Mesenchymal stem cell (in vitro differentiated cells and primary cell): Measurements from ENCODE around the gene GP1BA. TPM values are rescaled to one million over a fixed set of nuclear protein-coding genes. Genes with fewer than 3 reads are reported as not detected.
A peak's percentile ranks its signal among the peaks of the same experiment; 100 is the strongest.

ENCODE experiments used
- DNase-seq: peaks from one replicate; pipeline ENCODE4 v3.0.0-alpha.2; 2013
- H2AFZ ChIP-seq: one replicate; pipeline ENCODE4 v1.6.1; 2013; ENCODE audit warnings: low read depth, mild to moderate bottlenecking, control low read depth, inconsistent platforms, low read length, moderate library complexity
- H2AK5ac ChIP-seq: 2 replicates; pipeline ENCODE4 v1.6.1; 2013; ENCODE audit warnings: low read length, moderate library complexity, mild to moderate bottlenecking, inconsistent platforms; ENCODE audit not compliant: severe bottlenecking
- H2BK120ac ChIP-seq: one replicate; pipeline ENCODE4 v1.6.1; 2013; ENCODE audit warnings: low read depth, mild to moderate bottlenecking, inconsistent platforms, low read length, moderate library complexity
- H2BK12ac ChIP-seq, 2 experiments: one replicate each; pipeline ENCODE4 v1.6.1; 2013; ENCODE audit warnings: inconsistent platforms in 2 of 2, low read length in 2 of 2, mild to moderate bottlenecking in 2 of 2, moderate library complexity in 2 of 2, control low read depth in 1 of 2
- H2BK15ac ChIP-seq: one replicate; pipeline ENCODE4 v1.6.1; 2013; ENCODE audit warnings: mild to moderate bottlenecking, low read depth, inconsistent platforms; ENCODE audit not compliant: poor library complexity, severe bottlenecking
- H2BK5ac ChIP-seq: 2 replicates; pipeline ENCODE4 v1.6.1; 2013; ENCODE audit warnings: low read depth, mild to moderate bottlenecking, low read length, control low read depth, inconsistent platforms; ENCODE audit not compliant: poor library complexity, severe bottlenecking
- H3K14ac ChIP-seq, 2 experiments: one replicate each; pipeline ENCODE4 v1.6.1; 2013; ENCODE audit warnings: inconsistent platforms in 2 of 2, low read length in 2 of 2, control low read depth in 1 of 2, mild to moderate bottlenecking in 1 of 2, moderate library complexity in 1 of 2
- H3K18ac ChIP-seq, 2 experiments: one replicate each; pipeline ENCODE4 v1.6.1; 2013; ENCODE audit warnings: inconsistent platforms in 2 of 2, low read length in 2 of 2, control low read depth in 1 of 2, low read depth in 1 of 2, mild to moderate bottlenecking in 1 of 2
- H3K23ac ChIP-seq, 2 experiments: one replicate each; pipeline ENCODE4 v1.6.1; 2013; ENCODE audit warnings: inconsistent platforms in 2 of 2, low read length in 2 of 2, mild to moderate bottlenecking in 2 of 2, moderate library complexity in 2 of 2, control low read depth in 1 of 2
- H3K27ac ChIP-seq: 2 replicates; pipeline ENCODE4 v1.5.1; 2013; ENCODE audit warnings: mild to moderate bottlenecking, moderate library complexity, low read length, control low read depth, inconsistent platforms; ENCODE audit not compliant: poor library complexity, severe bottlenecking
- H3K27me3 ChIP-seq, 2 experiments: 2 replicates each; pipeline versions ENCODE4 v1.6.1 to v1.7.0; 2013; ENCODE audit warnings: low read length in 2 of 2, mild to moderate bottlenecking in 2 of 2, moderate library complexity in 2 of 2, control low read depth in 1 of 2, inconsistent platforms in 1 of 2; ENCODE audit not compliant: control insufficient read depth in 1 of 2, insufficient read depth in 1 of 2
- H3K36me3 ChIP-seq, 2 experiments: 2 replicates each; pipeline versions ENCODE4 v1.6.1 to v1.7.0; 2013; ENCODE audit warnings: low read length in 2 of 2, control low read depth in 1 of 2, inconsistent platforms in 1 of 2, low read depth in 1 of 2, mild to moderate bottlenecking in 1 of 2; ENCODE audit not compliant: insufficient read depth in 2 of 2, control insufficient read depth in 1 of 2
- H3K4ac ChIP-seq, 2 experiments: one replicate each; pipeline ENCODE4 v1.6.1; 2013; ENCODE audit warnings: inconsistent platforms in 2 of 2, low read length in 2 of 2, mild to moderate bottlenecking in 2 of 2, moderate library complexity in 2 of 2, control low read depth in 1 of 2, low read depth in 1 of 2
- H3K4me1 ChIP-seq: 2 replicates; pipeline ENCODE4 v1.6.1; 2013; ENCODE audit warnings: low read depth, low read length, control low read depth; ENCODE audit not compliant: control insufficient read depth, insufficient read depth
- H3K4me2 ChIP-seq: 2 replicates; pipeline ENCODE4 v1.6.1; 2013; ENCODE audit warnings: low read length, mild to moderate bottlenecking, inconsistent platforms; ENCODE audit not compliant: poor library complexity, severe bottlenecking
- H3K4me3 ChIP-seq, 2 experiments: 2 replicates each; pipeline versions ENCODE4 v1.5.1 to v1.7.0; 2013; ENCODE audit warnings: low read length in 2 of 2, mild to moderate bottlenecking in 2 of 2, control low read depth in 1 of 2, low read depth in 1 of 2; ENCODE audit not compliant: insufficient read depth in 1 of 2
- H3K79me1 ChIP-seq: replicated peaks from 2 replicates; pipeline ENCODE4 v1.6.1; 2013; ENCODE audit warnings: mild to moderate bottlenecking, control low read depth, low read length, inconsistent platforms; ENCODE audit not compliant: poor library complexity, severe bottlenecking
- H3K9ac ChIP-seq: 2 replicates; pipeline ENCODE4 v1.7.0; 2013; ENCODE audit warnings: mild to moderate bottlenecking, low read length, moderate library complexity
- H3K9me3 ChIP-seq: 2 replicates; pipeline ENCODE4 v1.7.0; 2013; ENCODE audit warnings: mild to moderate bottlenecking, low read length; ENCODE audit not compliant: control insufficient read depth
- H4K8ac ChIP-seq: one replicate; pipeline ENCODE4 v1.6.1; 2013; ENCODE audit warnings: inconsistent platforms, mild to moderate bottlenecking, low read length, moderate library complexity
- H4K91ac ChIP-seq: one replicate; pipeline ENCODE4 v1.6.1; 2013; ENCODE audit warnings: mild to moderate bottlenecking, low read length, inconsistent platforms
- WGBS: methylation state at CpG from one replicate; pipeline ENCODE4 v1.1.7; 2013; ENCODE audit warnings: mixed read lengths; 5-methylcytosine and 5-hydroxymethylcytosine counted together
- small RNA-seq: library from polyadenylated mRNA; stranded (forward); fragments of <200 nt; extraction: miRNeasy Mini kit (QIAGEN cat#:217004); gene quantifications from one replicate; pipeline ENCODE3, GENCODE V24; 2013; ENCODE audit warnings: low read depth

Gene GP1BA

GRCh38 chr17:4978726-4979125 is 46.6 kb downstream of the GP1BA start:
- Histone ChIP-seq H4K91ac (no peak overlapping the region), H3K4ac (no peak overlapping the region), H3K27ac (no peak overlapping the region), H3K27me3 (no peaks in the 10 kb centered on the region), H2BK12ac (no peak overlapping the region), H3K18ac (no peak overlapping the region), H3K9ac (no peak overlapping the region), H2BK5ac (no peak overlapping the region), H3K79me1 (peaks cover 9% of the 10 kb centered on the region), H4K8ac (no peak overlapping the region), H3K4me1 (no peaks in the 10 kb centered on the region), H2BK120ac (no peak overlapping the region), H3K9me3 (no peaks in the 10 kb centered on the region), H2AFZ (no peak overlapping the region), H3K4me3 (no peak overlapping the region), H3K36me3 (peaks cover 58 to 87% of the 10 kb centered on the region in 2 experiments), H3K14ac (no peak overlapping the region), H3K23ac (no peak overlapping the region), H2BK15ac (no peak overlapping the region), H3K4me2 (no peak overlapping the region), H2AK5ac (no peak overlapping the region)
- DNase-seq: no peak

- no peak overlapping the region for H2BK5ac ChIP-seq
- H2BK12ac ChIP-seq: no peak overlapping the region
- no peak overlapping the region for H3K4me2 ChIP-seq
- no peak overlapping the region for H4K8ac ChIP-seq
- peaks cover 6% of the 10 kb centered on the region for H3K79me1 ChIP-seq
- 47% methylated on average over 5 of the region's 6 CpGs for WGBS
- H3K9ac ChIP-seq: no peak overlapping the region
- no peaks in the 10 kb centered on the region for H3K27me3 ChIP-seq
- no peak overlapping the region for H3K4me3 ChIP-seq
- no peak overlapping the region for H4K91ac ChIP-seq
- H2BK15ac ChIP-seq: no peak overlapping the region
- no peak overlapping the region for H3K4ac ChIP-seq
- H2BK120ac ChIP-seq: no peak overlapping the region
- H3K9me3 ChIP-seq: no peaks in the 10 kb centered on the region
- no peak overlapping the region for H3K23ac ChIP-seq
- H2AK5ac ChIP-seq: no peak overlapping the region
- peak; percentile 64 for DNase-seq
- H3K18ac ChIP-seq: peak overlapping the region in 1 of 2 experiments; percentile 1
- H3K36me3 ChIP-seq: peaks cover 51 to 74% of the 10 kb centered on the region in 2 experiments
- H3K14ac ChIP-seq: no peak overlapping the region
- H3K27ac ChIP-seq: no peak overlapping the region
- H3K4me1 ChIP-seq: no peaks in the 10 kb centered on the region
- H2AFZ ChIP-seq: no peak overlapping the region
Observed at GRCh38 chr17:4980644-4981216, 48.7 kb downstream of the GP1BA start.

GRCh38 chr17:4982305-4982704 is 50.2 kb downstream of the GP1BA start:
- DNase-seq: no peak
- 90% methylated on average over 5 of the region's 5 CpGs for WGBS

More at GRCh38 chr17:4982305-4982704, 50.2 kb downstream of the GP1BA start:
- Histone ChIP-seq H3K9ac (peak overlapping the region; percentile 21), H3K4me1 (peaks cover 9% of the 10 kb centered on the region), H3K9me3 (no peaks in the 10 kb centered on the region), H3K18ac (no peak overlapping the region), H3K36me3 (peaks cover 46 to 60% of the 10 kb centered on the region in 2 experiments), H2AK5ac (no peak overlapping the region), H3K4me3 (no peak overlapping the region), H3K14ac (no peak overlapping the region), H3K23ac (no peak overlapping the region), H2BK12ac (no peak overlapping the region), H4K8ac (no peak overlapping the region), H3K4me2 (no peak overlapping the region), H4K91ac (no peak overlapping the region), H3K4ac (no peak overlapping the region), H2BK120ac (no peak overlapping the region), H2BK5ac (no peak overlapping the region), H3K27ac (no peak overlapping the region), H2BK15ac (no peak overlapping the region), H3K79me1 (peaks cover 9% of the 10 kb centered on the region), H2AFZ (no peak overlapping the region), H3K27me3 (no peaks in the 10 kb centered on the region)

Small RNA genes within 50 kb of the gene (small RNA-seq; reads per million reads assigned to genes)
- gene MIR6864 (1.4 reads per million), gene MIR6865 (not detected)
